Glomerular visceral epithelial cell (primary cell): ENCODE measurements around the gene SPART.
"Not testable (repeated sequence)": the region's sequence is repeated elsewhere in the genome, so short reads cannot be mapped to it uniquely, and the experiment has no call there.

Experiments used
- DNase-seq: peaks from one replicate; pipeline ENCODE4 v3.0.0-alpha.2; 2016; ENCODE audit errors: extremely low spot score

SPART gene

GRCh38 chr13:36354842-36355623 lies 8.8 kb upstream of the SPART start:
- DNase-seq: no peak

- no peak for DNase-seq
Observed at GRCh38 chr13:36353001-36353400, 6.8 kb upstream of the SPART start.

GRCh38 chr13:36352350-36352749 lies 6.2 kb upstream of the SPART start:
- peak; percentile 15 for DNase-seq

- no peak for DNase-seq
Observed at GRCh38 chr13:36347531-36348210, 1.5 kb upstream of the SPART start.

- peak; percentile 69 for DNase-seq
Observed at GRCh38 chr13:36345438-36346221, 564 bp downstream of the SPART start.

GRCh38 chr13:36344886-36345437 lies 1.2 kb downstream of the SPART start:
- peak; percentile 25 for DNase-seq

- peak; percentile 29 for DNase-seq
Observed at GRCh38 chr13:36344173-36344572, 2.0 kb downstream of the SPART start.

- no peak for DNase-seq
Observed at GRCh38 chr13:36343766-36344165, 2.4 kb downstream of the SPART start.

- DNase-seq: no peak
Observed at GRCh38 chr13:36342715-36343114, 3.5 kb downstream of the SPART start.

GRCh38 chr13:36341718-36342117 lies 4.5 kb downstream of the SPART start:
- DNase-seq: no peak

GRCh38 chr13:36339600-36340155 lies 6.5 kb downstream of the SPART start:
- no peak for DNase-seq

- no peak for DNase-seq
Observed at GRCh38 chr13:36337938-36338641, 8.1 kb downstream of the SPART start.

- peak; percentile 20 for DNase-seq
Observed at GRCh38 chr13:36332986-36333385, 13.2 kb downstream of the SPART start.

- DNase-seq: not testable (repeated sequence)
Observed at GRCh38 chr13:36332255-36332654, 13.9 kb downstream of the SPART start.

- DNase-seq: no peak
Observed at GRCh38 chr13:36331280-36331679, 14.9 kb downstream of the SPART start.

- no peak for DNase-seq
Observed at GRCh38 chr13:36329361-36329760, 16.8 kb downstream of the SPART start.

- no peak for DNase-seq
Observed at GRCh38 chr13:36328821-36329220, 17.4 kb downstream of the SPART start.

GRCh38 chr13:36325912-36326311 lies 20.3 kb downstream of the SPART start:
- no peak for DNase-seq

- not testable (repeated sequence) for DNase-seq
Observed at GRCh38 chr13:36324881-36325280, 21.3 kb downstream of the SPART start.

- DNase-seq: no peak
Observed at GRCh38 chr13:36323951-36324566, 22.1 kb downstream of the SPART start.

- DNase-seq: no peak
Observed at GRCh38 chr13:36323408-36323807, 22.8 kb downstream of the SPART start.
